MV-4-11 (cell line): ENCODE measurements around the gene EEF1AKMT1.

Experiments
- DNase-seq: peaks from one replicate; lab custom pipeline; 2025; lab: John Stamatoyannopoulos, UW

The EEF1AKMT1 gene, protein sequence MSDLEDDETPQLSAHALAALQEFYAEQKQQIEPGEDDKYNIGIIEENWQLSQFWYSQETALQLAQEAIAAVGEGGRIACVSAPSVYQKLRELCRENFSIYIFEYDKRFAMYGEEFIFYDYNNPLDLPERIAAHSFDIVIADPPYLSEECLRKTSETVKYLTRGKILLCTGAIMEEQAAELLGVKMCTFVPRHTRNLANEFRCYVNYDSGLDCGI

DNA sequence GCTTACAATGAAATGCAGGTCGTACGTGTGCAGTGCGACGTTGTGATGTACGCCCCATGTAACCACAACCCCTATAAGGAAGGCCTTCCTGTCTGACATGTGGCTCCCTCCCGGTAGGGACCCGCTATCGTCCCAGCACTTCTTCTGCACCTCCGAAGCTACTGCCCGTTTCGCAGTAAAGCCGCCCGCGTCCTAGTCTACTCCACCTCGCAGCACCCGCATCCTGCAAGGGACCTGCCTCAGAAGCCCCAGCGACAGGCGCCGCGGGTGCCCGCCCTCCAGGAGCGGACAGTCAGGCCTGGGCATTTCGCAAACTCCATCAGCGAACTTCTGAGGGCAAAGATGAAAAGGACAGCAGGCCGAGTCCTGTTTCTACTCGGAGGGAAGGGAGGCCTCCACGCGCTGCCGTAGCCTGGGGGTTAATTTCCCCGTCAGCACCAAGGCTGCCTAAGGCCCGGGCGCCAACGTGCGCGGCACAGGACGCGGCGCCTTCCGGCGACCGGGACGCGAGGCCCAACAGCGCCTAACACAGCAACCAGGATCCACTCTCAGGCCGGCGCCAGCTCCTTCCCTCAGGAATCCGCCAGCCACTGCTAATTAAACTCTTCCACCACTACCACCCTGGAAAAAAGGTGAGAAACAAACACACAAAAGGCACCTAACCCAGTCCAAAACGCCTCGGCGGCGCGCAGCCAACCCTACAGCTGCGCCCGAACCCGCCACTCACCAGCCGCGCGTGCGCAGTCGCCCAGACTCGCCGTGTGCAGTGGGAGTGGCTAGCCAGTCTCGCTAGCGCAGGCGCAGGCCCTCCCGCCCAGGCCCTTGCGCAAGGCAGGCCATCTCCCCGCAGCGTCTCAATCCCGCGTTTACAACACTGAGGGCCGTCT, at the start of gene EEF1AKMT1:
Gene EEF1AKMT1 (minus strand): TSS at position 768 of the 887 bp plus-strand sequence. CDS start 16,363 bp downstream, outside the sequence.
- peak; percentile 89 for DNase-seq

DNA sequence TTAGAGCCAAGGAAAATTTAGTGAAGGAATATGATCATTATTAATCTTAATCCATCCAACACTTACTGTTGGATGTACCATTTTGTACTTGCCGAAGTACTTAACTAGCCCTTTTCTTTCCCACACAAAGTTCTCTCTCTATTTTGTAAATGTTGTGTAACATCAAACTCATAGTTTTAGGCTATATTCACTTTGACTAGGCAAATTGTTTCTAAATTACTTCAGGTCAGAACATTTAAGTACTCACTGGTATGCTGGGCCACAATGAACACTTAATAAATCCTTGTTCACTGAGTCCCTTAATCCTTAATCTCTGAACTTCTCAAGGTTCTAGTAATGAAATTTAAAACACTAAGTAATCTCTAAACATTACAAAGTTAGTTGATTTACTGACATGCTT, 49.3 kb upstream of the EEF1AKMT1 start:
- DNase-seq, result no peak

DNA sequence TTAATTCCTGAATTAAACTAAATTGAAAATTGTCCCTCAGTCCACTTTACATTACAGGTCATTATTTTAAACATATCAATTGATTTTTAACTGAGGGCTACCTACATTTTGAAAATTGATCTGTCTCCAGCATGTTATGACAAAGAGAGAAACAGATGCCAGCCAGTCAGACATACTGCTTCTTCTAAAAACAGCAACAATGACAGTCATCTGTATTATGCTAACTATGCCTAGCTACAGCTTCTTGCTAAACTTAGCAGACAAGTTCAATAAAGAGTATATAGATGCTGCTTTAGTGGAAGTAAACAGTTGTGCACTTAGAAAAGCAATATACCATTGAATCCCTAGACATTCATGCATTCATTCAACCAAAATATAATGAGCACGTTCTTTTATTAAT, 48.6 kb upstream of the EEF1AKMT1 start:
- no peak for DNase-seq

DNA sequence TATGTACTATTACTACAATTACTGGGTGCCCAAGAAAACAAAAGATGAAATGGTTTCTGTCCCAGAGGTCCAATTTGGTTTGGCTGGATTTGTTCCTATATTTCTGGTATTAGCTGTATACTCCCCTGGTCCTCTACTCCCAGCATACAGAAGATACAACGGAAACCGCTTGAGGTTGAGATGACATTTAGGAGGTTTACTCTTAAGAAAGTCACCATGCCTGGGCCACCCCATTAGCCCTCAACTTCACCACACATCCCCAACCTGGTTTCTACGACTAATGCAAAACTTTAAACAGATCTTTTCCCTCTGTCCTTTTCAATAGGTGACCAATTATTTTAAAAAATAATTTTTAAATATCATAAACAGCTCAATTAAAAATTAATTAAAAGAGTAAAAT, 46.0 kb upstream of the EEF1AKMT1 start:
- no peak for DNase-seq

DNA sequence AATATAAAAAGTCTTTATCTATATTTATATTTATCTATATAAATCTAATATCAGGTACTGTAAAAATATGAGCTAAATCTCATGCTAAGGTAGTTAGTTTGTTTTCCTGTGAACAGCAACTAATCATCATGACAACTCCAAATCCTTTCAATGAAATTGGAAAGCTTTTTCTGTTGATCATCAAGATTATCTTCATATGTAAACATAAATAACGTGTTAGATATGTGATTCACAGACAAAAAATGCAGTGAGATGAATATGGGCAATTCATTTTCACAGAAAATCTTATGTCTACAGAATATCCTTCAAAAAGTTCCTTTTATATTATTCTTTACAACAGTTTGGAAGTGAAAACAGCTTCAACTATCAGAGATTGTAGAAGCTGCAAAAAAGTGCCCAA, 41.7 kb upstream of the EEF1AKMT1 start:
- no peak for DNase-seq

DNA sequence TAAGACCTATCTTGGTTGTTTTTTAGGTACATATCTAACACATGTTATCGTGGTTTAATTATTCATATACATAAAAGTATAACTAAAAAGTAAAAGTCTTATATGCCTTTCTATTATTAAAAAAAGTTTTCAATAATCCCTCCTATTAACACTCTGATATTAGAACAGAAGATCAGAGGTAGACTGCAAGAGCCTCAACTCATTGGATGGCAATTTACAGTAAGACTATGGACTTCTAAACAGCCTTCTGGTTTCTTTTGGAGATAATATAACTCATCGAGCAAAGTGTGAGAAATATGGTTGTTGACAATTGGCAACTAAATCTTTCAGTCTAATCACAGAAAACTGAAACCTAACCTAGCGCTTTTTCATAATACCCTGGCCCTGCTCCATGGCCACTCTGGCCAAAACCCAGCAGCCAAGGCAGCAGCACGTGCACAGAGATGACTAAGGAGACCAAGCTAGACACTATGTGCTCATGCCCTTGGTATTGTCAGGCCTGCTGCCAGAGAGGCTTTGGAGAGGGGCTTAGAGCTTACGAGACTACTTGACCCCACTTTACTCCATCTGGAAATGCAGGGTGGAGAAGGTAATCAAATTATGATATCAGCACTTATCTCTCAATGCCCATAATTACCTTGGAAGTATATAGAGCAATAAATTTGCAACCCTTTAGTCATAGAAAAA, 40.6 kb upstream of the EEF1AKMT1 start:
- DNase-seq, result no peak

DNA sequence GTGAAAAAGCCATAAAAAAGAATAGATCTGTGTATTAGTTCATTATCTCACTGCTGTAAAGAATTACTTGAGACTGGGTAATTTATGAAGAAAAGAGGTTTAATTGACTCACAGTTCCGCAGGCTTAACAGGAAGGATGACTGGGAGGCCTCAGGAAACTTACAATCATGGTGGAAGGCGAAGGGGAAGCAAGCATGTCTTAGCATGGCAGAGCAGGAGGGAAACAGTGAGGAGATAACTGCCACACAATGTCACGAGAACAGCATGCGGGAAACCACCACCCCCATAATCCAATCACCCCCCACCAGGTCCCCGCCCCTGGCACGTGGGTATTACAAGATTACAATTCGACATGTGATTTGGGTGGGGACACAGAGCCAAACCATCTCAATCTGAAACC, 39.1 kb upstream of the EEF1AKMT1 start:
- DNase-seq, result no peak

DNA sequence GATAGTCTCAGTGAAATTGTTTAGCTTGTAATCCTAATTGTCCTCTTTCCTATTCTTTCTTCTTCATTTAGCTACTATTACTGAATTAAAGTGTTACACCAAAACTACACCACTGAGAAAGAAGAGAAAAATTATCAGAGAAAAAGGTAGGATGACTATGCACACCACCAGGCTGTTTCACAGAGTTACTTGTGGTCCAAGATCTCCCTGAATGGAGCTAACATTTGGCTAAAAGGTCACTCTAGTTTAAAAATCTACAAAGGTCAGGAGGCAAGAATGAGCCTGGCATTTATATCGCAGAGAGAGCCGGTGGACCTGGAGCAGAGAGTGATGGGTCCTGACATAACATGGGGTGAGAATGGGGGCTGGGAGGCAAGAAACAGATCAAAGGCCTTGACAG, 37.0 kb upstream of the EEF1AKMT1 start:
- no peak for DNase-seq

DNA sequence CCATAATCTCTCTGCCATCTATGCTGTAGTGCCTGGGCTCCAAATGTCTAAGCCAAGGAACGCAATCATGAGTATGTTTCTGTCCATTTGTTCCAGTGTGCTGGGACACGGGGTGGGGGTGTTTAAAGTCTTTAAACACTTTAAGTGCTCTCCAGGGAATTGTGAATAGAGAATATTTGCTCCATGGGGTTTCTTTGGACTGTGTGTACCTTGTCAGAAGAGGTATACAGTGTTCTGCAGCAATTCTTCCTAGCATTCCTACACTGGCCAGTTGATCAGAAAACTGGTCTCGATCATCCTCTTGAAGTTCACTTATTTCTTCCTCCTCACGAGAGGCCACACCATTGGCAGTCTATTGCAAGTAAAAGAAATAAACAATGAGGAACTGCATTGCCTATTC, 35.1 kb upstream of the EEF1AKMT1 start:
- DNase-seq, result no peak

DNA sequence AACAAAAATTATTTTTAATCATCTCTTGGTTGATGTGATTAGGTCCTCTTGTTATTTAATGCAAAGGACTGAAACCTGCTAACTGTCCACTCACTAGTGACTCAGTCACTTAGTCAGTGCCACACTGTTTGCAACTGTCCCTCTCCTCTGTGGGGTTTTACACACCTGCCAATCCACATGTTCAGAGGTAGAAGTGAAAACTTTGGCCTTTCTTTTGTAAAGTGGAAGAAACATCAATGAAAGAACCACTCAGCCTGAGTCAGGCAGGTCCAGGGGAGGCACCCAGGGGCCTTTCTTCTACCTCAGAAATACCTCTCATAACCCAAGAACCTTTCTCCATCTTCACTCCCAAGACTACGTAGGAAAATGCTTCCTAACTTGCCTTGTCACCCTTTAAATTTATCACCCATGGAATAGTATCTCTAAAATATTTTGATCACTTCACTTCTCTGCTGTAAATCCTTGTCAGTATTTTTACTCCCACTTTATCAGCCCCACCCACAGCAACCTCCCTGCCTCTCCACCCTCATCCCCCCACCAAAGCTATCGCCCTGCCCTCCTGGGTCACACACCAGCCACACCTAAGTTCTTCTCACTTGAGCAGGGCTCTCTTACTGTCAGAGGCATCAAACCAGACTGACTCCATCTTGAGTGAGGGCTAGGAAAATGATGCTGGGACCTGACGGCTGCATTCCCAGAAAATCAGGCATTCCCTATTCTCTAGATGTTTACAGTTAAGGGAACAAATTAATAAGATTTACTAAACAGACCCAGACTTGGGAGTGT, 29.6 kb upstream of the EEF1AKMT1 start:
- DNase-seq, result no peak

DNA sequence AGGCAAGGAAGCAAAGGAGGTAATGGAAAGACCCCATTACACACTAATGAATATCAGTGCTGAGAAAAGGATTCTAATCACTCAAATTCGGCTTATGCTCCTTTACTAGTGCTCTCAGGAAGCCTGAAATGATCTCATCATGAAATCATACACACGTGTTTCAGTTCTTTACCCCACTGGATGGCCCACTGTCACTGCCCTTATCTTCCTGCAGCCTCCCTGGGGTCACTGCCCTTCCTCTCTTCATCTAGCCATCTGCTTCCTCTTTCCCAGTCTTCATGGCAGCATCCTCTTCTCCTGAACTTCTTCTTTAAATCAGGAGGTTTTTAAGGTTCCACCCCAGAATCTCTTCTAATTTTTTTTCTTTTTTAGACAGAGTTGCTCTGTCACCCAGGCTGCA, 27.9 kb upstream of the EEF1AKMT1 start:
- DNase-seq, result peak; percentile 62

DNA sequence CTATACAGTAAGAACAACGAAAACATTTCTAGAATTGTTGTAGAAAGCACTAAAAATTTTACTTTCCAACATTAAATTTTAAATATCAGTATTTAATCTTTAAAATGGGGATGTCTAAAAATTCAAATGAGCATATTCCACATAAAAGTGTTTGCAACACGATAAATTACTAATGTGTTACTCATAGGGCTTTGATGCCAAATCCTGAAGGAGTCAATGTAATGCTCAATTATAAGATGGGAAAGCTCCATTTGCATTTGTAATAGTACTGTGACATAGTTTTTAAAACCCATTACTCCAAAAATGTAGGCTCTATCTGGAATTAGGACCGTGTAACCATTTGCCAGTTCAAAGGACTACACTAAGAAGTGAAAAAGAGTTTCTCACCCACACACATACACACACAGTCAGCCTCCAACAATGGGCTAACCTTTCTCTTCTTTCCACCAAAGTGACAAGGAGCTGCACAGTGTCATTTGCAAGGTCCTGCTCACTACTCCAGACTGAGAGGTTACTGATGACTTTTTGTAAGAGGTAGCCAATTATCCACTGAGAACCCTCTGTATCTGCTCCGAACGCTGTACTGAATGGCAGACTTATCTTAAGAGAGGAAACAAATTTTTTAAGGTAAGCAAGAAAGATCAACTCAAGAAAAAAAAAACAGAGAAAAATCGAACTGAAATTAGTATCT, 26.1 kb upstream of the EEF1AKMT1 start:
- no peak for DNase-seq

DNA sequence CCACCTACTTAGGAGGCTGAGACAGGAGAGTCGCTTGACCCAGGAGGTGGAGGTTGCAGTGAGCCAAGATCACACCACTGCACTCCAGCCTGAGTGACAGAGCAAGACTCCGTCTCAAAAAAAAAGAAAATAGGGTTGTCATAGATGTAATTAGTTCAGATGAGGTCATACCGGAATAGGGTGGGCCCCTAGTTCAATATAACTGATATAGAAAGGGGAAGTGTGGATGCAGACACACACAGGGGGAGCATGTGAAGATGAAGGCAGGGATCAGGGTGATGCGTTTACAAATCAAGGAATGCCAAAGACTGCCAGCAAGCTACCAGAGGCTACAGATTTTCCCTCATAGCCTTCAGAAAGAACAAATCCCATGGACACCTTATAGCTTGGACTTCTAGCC, 24.3 kb upstream of the EEF1AKMT1 start:
- DNase-seq, result peak; percentile 75

DNA sequence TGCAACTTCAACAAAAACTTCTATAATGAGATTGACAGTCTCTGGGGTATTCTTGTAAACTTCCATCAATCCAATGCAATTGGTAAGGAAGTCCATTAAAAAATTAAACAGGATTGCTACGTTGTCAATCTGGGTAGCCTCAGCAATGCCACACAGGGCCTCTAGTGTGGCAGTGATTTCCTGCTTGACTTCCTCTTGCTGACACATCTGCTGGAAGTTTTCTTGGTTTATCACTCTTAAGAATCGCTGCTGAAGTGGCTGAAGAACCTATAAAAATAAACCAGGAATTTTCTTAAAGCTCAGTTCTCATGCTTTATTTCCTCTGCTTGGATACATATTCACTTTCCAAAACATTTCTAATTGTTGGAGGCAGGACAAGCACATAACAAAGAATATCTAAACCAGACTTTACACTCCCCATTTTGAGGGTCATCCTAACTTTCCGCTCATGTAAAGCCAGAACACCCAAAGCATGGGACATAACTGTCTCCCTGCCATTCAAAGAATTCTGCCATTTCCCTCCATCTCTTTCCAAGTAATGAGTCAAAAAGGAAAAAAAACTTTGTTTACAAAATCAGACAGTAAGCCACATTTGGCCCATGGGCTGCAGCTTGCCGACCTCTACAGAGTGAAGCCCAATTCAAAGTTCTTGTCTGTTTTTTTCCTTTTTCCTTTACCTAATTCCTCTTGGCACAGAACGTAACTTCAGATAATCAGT, 23.2 kb upstream of the EEF1AKMT1 start:
- peak; percentile 37 for DNase-seq

DNA sequence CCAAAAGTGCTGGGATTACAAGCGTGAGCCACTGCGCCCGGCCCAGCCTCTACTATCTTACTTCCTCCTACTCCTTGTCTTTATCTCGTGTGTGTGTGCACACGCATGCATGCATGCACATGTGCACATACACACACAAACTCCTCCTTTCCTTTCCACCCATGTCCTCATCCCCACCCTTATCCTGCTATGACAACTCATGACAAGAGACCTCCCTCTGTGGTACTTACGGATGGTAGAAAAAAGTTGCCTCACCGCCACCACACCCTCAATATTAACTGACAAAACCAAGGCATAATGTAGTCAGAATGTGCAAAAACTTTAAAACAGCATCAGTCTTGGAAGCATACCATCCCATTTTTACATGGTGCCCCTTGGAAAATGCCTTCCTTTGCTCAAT, 15.9 kb upstream of the EEF1AKMT1 start:
- DNase-seq, result no peak

DNA sequence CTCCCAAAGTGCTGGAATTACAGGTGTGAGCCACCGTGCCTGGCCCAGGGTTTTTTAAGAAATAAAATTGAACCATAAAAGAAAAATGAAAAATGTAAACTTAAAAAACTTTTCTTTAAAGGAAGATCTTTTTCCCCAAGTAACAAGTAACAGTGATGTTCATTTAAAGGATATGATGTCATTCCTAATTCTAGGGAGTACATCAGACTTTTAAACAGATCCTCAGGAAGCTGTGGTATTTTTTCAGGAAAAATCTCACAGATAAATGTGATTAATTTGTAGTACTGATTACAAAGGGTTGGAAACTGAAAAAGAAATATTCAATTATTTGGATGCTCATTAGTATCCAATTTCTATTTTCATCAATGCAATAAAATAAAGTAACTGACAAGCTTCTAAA, 14.6 kb upstream of the EEF1AKMT1 start:
- DNase-seq, result no peak

DNA sequence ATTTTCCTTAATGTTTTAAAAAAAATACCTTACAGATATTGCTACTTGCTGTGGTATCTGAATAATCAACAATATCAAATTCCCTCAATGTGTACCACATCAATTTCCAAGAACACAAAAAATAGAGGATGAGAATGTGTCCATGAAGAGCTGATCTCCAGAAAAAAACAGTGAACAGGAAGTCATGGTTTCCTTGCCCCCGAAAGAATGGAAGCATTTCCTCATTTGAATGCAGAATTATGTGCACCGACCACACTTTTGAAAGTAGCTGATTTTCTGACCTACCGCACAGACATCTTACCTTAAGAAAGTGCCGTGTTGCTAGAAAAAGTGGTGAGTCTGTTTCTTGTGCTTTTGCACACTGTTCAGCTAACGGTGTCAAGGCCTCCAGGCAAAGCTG, 13.4 kb upstream of the EEF1AKMT1 start:
- DNase-seq, result peak; percentile 50

DNA sequence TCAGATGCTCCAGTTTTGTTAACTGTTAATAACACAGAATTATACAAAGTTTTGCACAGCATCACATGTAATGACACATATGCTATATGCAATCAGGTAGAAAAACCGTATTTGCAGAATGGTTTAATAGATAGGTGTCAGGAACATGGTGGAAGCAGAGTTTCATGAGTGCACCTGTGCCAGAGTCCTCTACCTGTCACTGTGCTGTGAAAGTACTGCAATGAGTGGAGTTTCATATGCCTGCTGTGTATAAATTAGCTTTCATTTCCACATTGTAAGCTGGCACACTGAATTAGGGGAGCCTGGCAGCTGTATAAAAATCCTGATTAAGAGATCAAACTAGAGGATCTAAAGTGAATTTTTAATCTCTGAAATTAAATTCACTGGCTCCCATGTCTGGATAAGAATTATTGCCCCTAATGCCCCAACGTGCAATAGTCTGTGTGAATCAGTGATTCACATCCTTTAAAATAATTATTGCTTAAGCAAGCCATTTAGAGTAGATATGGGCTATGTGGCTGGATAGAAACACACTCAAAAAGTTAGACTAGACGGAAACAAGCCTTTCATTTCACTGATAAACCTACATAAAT, 8.5 kb upstream of the EEF1AKMT1 start:
- no peak for DNase-seq

DNA sequence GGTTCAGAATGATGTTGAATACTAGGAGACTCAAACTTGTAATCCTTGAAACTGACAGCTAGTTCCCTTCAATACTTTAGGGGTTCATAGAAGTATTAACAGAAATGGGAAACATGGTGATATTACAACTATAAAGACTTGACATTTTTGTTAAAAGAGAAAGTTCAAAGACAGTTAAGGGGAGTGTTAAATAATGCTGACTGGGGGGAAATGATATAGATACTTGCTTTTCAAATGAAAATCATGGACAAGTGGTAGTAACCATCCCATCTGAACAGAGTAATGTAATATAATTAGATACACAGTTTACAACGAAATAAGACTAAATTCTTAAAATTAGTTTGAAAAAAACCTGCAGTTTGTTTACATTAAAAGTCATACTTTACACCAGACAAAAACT, 6.6 kb upstream of the EEF1AKMT1 start:
- no peak for DNase-seq

DNA sequence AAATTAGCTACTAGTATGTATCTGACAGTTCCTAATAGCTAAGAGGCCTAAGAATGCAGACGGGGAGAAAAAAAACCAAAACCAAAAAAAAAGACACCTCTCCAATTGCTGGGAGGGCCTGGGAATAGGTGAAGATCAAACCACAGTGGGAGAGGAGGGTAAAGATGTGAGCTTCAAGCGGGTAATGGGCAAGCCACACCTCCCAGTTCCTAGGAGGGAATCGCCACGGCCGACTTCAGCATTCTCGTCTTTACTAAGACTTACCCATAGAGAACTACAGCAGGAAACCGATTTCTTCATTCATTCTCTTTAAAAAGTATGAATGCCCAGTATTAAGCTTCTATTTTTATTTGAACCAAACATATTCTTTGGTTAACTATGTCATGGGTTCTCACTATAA, 5.6 kb upstream of the EEF1AKMT1 start:
- DNase-seq, result no peak

DNA sequence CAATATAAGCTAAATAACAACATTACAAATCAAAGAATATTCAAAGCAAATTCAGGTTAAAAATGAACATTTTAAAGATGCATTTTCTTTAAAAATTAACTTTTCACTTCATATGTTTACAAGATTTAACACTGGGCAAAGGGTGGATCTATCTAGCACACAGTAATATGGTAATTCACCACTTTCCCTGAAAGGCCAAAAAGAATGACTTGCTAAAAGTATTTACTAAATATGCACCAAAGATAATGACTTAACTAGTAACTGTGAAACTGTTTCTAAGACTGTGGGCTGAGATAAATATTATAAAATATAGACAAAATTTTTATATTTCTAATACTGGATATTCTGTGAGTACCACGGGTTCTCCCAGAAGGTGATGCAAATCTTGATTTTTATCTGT, 4.5 kb upstream of the EEF1AKMT1 start:
- DNase-seq, result no peak
